GM11168 (cell line): ENCODE results near the gene ELL.
"Not testable (repeated sequence)": the region's sequence is repeated elsewhere in the genome, so short reads cannot be mapped to it uniquely, and the experiment has no call there.

Experiments
- in situ Hi-C: fragments of 300-500 bp; cut with MboI; formaldehyde crosslinking; loops from one replicate; pipeline ENCODE4 v1.12.0; 2022; ENCODE audit warnings: low sequenced_read_pairs; ENCODE audit not compliant: unreplicated experiment

Gene ELL

GRCh38 chr19:18521692-18522123 lies at the start of gene ELL:
Gene ELL (minus strand): TSS chr19:18522070. CDS start chr19:18522055, 15 bp downstream.
- in situ Hi-C loops, result no loop called here

- in situ Hi-C loops, result no loop called here
Measured at GRCh38 chr19:18568367-18568766, 46.5 kb upstream of the ELL start.

- in situ Hi-C loops, result no loop called here
Measured at GRCh38 chr19:18566953-18567352, 45.1 kb upstream of the ELL start.

GRCh38 chr19:18562086-18562485 lies 40.2 kb upstream of the ELL start:
- in situ Hi-C loops, result no loop called here

GRCh38 chr19:18559685-18560084 lies 37.8 kb upstream of the ELL start:
- in situ Hi-C loops, result no loop called here

- in situ Hi-C loops, result no loop called here
Measured at GRCh38 chr19:18558604-18559003, 36.7 kb upstream of the ELL start.

GRCh38 chr19:18558202-18558555 lies 36.3 kb upstream of the ELL start:
- in situ Hi-C loops, result no loop called here

GRCh38 chr19:18557411-18558201 lies 35.7 kb upstream of the ELL start, which contains the start of gene KXD1:
Gene KXD1 (plus strand): TSS chr19:18557870. CDS start chr19:18562057, 4,187 bp downstream.
- in situ Hi-C loops, result no loop called here

GRCh38 chr19:18551631-18552030 lies 29.8 kb upstream of the ELL start:
- in situ Hi-C loops, result no loop called here

- in situ Hi-C loops, result no loop called here
Measured at GRCh38 chr19:18543814-18544475, 22.1 kb upstream of the ELL start.

GRCh38 chr19:18542941-18543813 lies 21.3 kb upstream of the ELL start, which contains the start of gene FKBP8:
Gene FKBP8 (minus strand): TSS chr19:18543573. CDS start chr19:18541970, 1,603 bp downstream.
- in situ Hi-C loops, result no loop called here

GRCh38 chr19:18541992-18542940 lies 20.4 kb upstream of the ELL start:
- in situ Hi-C loops, result no loop called here

GRCh38 chr19:18541258-18541991 lies 19.6 kb upstream of the ELL start:
- in situ Hi-C loops, result no loop called here

GRCh38 chr19:18540200-18540599 lies 18.3 kb upstream of the ELL start:
- in situ Hi-C loops, result not testable (repeated sequence)

GRCh38 chr19:18539372-18539771 lies 17.5 kb upstream of the ELL start:
- in situ Hi-C loops, result no loop called here

- in situ Hi-C loops, result no loop called here
Measured at GRCh38 chr19:18538115-18538514, 16.2 kb upstream of the ELL start.

- in situ Hi-C loops, result no loop called here
Measured at GRCh38 chr19:18537431-18537830, 15.6 kb upstream of the ELL start.

- in situ Hi-C loops, result no loop called here
Measured at GRCh38 chr19:18536475-18536874, 14.6 kb upstream of the ELL start.

GRCh38 chr19:18533058-18533457 lies 11.2 kb upstream of the ELL start:
- in situ Hi-C loops, result no loop called here
